OCI-LY3 (cell line): ENCODE measurements around the gene RAG2.

Experiments used
- EZH2phosphoT487 ChIP-seq: fragments of 200-600 bp; shearing (Covaris generic); IDR thresholded peaks from 2 replicates; pipeline ENCODE4 v1.6.1; 2018; ENCODE audit warnings: antibody characterized with exemption, mixed run types, low read depth
- TF ChIP-seq, protein P1 (sequence below): fragments of 200-600, 300-600 bp; sonication (generic); IDR thresholded peaks from 2 replicates; pipeline ENCODE4 v1.5.1; 2014; ENCODE audit warnings: antibody characterized with exemption, low read length, low read depth

DNA sequence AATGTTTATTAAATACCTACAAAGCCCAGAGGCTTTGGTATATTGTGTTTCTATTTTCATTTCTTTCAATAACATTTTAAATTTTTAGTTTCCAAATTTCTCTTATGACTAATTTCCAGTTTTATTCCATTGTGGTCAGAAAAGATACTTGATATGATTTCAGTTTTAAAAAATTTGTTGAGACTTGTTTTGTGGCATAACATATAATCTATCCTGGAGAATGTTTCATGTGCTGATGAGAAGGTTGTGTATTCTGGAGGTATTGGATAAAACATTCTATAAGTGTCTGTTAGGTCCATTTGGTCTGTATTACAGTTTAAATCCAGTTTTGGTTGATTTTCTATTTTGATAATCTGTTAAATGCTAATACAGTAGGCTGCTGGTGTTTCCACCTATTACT lies 40.0 kb downstream of the RAG2 start:
- TF ChIP-seq, protein P1, sequence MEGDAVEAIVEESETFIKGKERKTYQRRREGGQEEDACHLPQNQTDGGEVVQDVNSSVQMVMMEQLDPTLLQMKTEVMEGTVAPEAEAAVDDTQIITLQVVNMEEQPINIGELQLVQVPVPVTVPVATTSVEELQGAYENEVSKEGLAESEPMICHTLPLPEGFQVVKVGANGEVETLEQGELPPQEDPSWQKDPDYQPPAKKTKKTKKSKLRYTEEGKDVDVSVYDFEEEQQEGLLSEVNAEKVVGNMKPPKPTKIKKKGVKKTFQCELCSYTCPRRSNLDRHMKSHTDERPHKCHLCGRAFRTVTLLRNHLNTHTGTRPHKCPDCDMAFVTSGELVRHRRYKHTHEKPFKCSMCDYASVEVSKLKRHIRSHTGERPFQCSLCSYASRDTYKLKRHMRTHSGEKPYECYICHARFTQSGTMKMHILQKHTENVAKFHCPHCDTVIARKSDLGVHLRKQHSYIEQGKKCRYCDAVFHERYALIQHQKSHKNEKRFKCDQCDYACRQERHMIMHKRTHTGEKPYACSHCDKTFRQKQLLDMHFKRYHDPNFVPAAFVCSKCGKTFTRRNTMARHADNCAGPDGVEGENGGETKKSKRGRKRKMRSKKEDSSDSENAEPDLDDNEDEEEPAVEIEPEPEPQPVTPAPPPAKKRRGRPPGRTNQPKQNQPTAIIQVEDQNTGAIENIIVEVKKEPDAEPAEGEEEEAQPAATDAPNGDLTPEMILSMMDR: no peak
- no peak for TF ChIP-seq EZH2phosphoT487
